HL-60 (cell line): Measurements from ENCODE around the gene HELB.

Experiments used
- CTCF ChIP-seq: IDR thresholded peaks from one replicate; pipeline ENCODE4 v1.5.1; 2011; ENCODE audit warnings: low read length, control low read depth, inconsistent platforms; ENCODE audit not compliant: insufficient read depth
- POLR2AphosphoS5 ChIP-seq: IDR thresholded peaks from 2 replicates; pipeline ENCODE4 v1.6.1; 2012; ENCODE audit warnings: low read depth

- no peak for TF ChIP-seq CTCF
- TF ChIP-seq POLR2AphosphoS5: peak; percentile 57; the same call in 1 of the 2 replicates
Measured at GRCh38 chr12:66268562-66268961, 33.7 kb upstream of the HELB start.
